ENCODE measurements around the gene PLEKHG2.

Gene PLEKHG2

GRCh38 chr19:39406656-39407409 lies 5.6 kb upstream of the PLEKHG2 start, which contains the start of gene ZFP36:
ZFP36 (plus strand) TSS chr19:39406847; CDS start chr19:39406905, 58 bp downstream.
- peak within 1 kb of the TSS; percentile 94 for H3K4me3 ChIP-seq (ENCODE audit: low read length)
- no peak for TF ChIP-seq ZNF274 (IDR thresholded peaks at IDR 0.05; ENCODE audit: low read depth, low read length)

GRCh38 chr19:39407410-39407659 lies 5.1 kb upstream of the PLEKHG2 start:
- H3K4me3 ChIP-seq (ENCODE audit: low read length): peak overlapping the region; percentile 94
- TF ChIP-seq ZNF274 (IDR thresholded peaks at IDR 0.05; ENCODE audit: low read depth, low read length): no peak

- peak overlapping the region; percentile 94 for H3K4me3 ChIP-seq (ENCODE audit: low read length)
These were observed 4.6 kb upstream of the PLEKHG2 start for GRCh38 chr19:39407660-39408391.

GRCh38 chr19:39408392-39409207 lies 3.9 kb upstream of the PLEKHG2 start:
- peak overlapping the region; percentile 94 for H3K4me3 ChIP-seq (ENCODE audit: low read length)
- TF ChIP-seq ZNF274 (IDR thresholded peaks at IDR 0.05; ENCODE audit: low read depth, low read length): no peak

More at GRCh38 chr19:39407660-39408391, 4.6 kb upstream of the PLEKHG2 start:
- no peak for TF ChIP-seq ZNF274 (IDR thresholded peaks at IDR 0.05; ENCODE audit: low read depth, low read length)

- TF ChIP-seq ZNF274 (IDR thresholded peaks at IDR 0.05; ENCODE audit: low read depth, low read length): no peak
- H3K4me3 ChIP-seq (ENCODE audit: low read length): peak overlapping the region; percentile 94
These were observed 3.1 kb upstream of the PLEKHG2 start for GRCh38 chr19:39409208-39410016.

- no peak for TF ChIP-seq ZNF274 (IDR thresholded peaks at IDR 0.05; ENCODE audit: low read depth, low read length)
These were observed 2.2 kb upstream of the PLEKHG2 start for GRCh38 chr19:39410017-39410830.

GRCh38 chr19:39410831-39411080 lies 1.7 kb upstream of the PLEKHG2 start:
- TF ChIP-seq ZNF274 (IDR thresholded peaks at IDR 0.05; ENCODE audit: low read depth, low read length): no peak

More at GRCh38 chr19:39410017-39410830, 2.2 kb upstream of the PLEKHG2 start:
- H3K4me3 ChIP-seq (ENCODE audit: low read length): peak overlapping the region; percentile 68

GRCh38 chr19:39411081-39411831 lies 1.2 kb upstream of the PLEKHG2 start:
- no peak overlapping the region; the same call in 1 of the 2 replicates for H3K4me3 ChIP-seq (ENCODE audit: low read length)
- no peak for TF ChIP-seq ZNF274 (IDR thresholded peaks at IDR 0.05; ENCODE audit: low read depth, low read length)

More at GRCh38 chr19:39410831-39411080, 1.7 kb upstream of the PLEKHG2 start:
- no peak overlapping the region; the same call in 1 of the 2 replicates for H3K4me3 ChIP-seq (ENCODE audit: low read length)

- TF ChIP-seq ZNF274 (IDR thresholded peaks at IDR 0.05; ENCODE audit: low read depth, low read length): no peak
- H3K4me3 ChIP-seq (ENCODE audit: low read length): no peak overlapping the region
These were observed 703 bp upstream of the PLEKHG2 start for GRCh38 chr19:39411832-39412099.

- no peak for TF ChIP-seq ZNF274 (IDR thresholded peaks at IDR 0.05; ENCODE audit: low read depth, low read length)
- peak overlapping the region; percentile 96 for H3K4me3 ChIP-seq (ENCODE audit: low read length)
These were observed 400 bp downstream of the PLEKHG2 start for GRCh38 chr19:39412867-39413271.

- H3K4me3 ChIP-seq (ENCODE audit: low read length): peak overlapping the region; percentile 96
- TF ChIP-seq ZNF274 (IDR thresholded peaks at IDR 0.05; ENCODE audit: low read depth, low read length): no peak
These were observed 922 bp downstream of the PLEKHG2 start for GRCh38 chr19:39413272-39413910.

- no peak for TF ChIP-seq ZNF274 (IDR thresholded peaks at IDR 0.05; ENCODE audit: low read depth, low read length)
- H3K4me3 ChIP-seq (ENCODE audit: low read length): peak overlapping the region; percentile 96
These were observed 1.6 kb downstream of the PLEKHG2 start for GRCh38 chr19:39413911-39414608.
